ENCODE data around the gene DGCR2.
"Not testable (repeated sequence)": the region's sequence is repeated elsewhere in the genome, so short reads cannot be mapped to it uniquely, and the experiment has no call there.

The DGCR2 gene

DNA sequence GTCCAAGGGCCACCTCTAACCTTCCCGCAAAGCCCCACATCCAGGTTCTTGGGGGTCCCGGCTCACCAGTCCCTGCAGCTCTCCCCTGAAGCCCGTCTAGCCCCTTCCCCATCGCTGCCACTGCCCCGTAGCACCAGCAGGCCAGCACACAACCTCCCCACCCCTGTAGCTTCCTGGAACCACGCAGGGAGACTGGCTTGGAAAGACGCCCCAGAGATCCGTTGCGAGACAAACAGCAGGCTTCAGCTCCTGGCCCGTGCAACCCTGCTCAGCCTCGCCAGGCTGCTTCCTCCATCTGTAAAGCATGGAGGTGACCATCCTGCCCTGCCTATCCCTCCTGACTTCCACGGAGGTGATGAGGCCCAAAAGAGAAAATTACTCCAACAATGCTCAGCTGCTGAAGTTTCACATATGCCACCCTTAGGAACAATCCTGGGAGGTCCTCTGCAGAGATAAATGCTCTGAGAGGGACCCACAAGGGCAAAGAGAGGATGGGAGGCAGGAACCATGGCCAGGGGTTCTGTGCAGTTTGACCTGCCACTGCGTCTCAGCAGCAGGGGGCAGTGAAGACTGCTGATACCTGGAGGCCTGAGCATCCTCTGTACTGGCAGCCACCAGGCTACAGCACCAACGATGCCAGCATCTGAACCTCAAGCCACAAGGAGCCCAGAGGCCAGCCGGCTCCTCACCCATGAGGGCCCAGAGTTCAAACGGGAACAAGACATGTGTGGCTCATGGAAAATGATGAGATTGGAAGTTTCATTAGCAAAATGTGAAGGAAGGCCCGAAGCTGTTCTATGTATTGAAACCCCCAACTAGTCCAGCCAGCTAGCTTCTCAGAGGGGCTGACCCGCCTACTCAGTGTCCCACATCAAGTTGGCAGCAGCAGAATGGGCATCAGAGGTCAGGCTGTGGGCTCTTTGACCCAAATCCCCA is 16.1 kb downstream of the DGCR2 start:
- no peak for DNase-seq

DNA sequence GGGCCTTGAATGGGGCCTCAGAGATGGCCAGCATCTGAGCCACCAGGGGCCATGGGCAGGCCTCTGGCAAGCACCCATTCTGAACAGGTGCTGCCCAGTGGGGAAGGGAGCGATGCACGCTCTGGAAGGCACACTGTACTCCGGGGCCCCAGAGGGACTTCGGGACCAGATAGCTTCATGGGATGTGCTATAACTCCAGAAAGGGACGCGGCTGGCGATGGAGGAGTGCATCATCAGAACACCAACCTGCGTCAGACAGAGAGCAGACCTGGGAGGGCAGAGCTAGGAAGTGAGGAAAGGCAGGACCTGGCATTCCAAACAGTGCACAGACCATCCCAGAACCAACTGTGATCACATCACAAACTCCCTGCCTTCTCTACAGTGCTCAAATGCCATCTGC is 16.8 kb downstream of the DGCR2 start:
- DNase-seq: no peak

DNA sequence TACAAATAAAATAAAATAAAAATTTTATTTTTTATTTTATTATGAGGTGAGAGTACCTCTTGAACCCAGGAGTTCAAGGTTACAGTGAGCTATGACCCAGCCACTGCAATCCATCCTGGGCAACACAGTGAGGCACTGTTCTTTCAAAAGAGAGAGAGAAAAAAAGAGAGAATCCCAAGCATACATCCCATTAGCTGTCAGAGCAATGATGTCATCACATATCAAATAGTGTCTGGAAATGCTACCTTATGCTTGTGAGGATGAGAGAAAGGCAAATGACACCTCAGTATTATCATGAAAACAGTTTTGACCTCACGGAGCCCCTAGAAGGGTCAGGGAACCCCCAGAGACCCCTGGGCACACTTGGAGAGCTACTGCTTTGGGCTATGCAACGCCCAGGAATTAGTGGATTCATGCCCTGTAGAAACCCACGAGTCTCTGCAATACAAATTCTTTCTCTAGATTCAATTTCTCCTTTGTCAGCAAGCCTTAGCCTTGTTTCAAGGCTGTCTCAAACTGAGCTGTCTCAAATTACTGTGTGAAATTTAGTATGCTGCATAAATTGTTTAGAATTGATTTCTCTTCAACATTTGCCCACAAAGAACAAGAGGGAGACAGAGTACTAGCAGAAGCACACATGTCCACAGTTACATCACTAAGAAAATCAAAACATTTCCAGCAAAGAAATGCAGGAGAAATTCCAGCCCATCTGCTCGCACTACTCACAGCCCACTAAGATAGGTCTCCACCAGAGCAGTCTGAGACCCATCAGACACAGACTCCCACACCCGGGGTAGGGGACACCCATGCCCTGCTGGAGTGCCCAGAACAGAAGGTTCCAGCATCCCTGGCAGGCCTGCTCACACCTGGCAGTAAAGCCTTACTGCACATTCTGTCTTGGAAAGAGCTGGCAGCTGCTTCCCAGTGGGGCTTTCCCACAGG is 18.1 kb downstream of the DGCR2 start:
- DNase-seq: no peak

DNA sequence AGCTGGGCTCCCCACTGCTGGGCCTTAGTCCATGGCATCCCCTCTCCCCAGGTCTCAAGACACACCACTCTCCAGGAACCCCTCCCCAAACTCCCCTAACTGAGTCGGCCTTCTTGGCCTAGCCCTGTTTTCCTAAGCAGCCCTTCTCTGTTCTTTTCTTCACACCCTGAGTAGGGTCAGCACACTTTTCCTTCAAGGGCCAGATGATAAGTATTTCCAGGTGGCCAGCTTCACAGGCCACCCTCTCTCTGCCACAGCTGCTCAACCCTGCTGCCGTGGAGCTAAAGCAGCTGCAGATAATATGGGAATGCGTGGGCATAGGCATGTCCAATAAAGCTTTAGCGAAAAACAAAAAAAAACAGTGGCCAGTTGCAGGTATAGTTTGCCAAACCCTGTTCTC is 24.1 kb downstream of the DGCR2 start:
- DNase-seq: no peak

DNA sequence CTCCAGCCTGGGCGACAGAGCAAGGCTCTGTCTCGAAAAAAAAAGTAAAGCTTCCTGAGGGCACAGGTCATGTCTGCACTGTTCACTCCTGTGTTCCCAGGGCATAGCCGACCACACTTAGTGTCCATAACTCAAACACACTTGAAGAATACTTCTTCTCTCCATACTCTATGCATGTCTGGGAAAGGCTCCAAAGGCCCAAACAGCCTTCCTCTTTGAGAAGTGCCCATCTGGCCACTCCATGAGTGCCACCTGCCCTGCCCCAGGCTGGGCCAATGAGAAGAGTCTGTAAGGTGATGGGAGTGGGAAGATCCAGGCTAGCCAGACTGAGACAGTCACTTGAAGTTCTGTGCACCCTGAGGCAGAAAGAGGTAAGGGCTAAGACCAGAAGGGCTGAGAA is 24.7 kb downstream of the DGCR2 start:
- DNase-seq: no peak

DNA sequence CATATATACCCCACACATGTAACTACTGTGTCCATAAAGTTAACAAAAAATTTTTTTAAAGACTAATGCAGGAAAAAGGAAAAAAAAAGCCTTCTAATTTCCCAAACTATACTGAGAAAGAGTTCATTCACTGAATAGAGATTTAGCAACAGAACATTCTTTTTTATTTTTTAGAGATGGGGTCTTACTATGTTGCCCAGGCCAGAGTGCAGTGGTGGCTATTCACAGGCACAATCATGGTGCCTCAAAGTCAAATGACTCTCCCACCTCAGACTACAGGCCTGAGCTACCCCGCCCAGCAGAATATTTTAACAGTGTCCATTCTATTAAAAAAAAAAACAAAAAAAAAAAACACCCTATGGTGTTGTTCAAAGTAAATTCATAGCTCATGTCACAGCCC is 25.7 kb downstream of the DGCR2 start:
- DNase-seq: no peak

DNA sequence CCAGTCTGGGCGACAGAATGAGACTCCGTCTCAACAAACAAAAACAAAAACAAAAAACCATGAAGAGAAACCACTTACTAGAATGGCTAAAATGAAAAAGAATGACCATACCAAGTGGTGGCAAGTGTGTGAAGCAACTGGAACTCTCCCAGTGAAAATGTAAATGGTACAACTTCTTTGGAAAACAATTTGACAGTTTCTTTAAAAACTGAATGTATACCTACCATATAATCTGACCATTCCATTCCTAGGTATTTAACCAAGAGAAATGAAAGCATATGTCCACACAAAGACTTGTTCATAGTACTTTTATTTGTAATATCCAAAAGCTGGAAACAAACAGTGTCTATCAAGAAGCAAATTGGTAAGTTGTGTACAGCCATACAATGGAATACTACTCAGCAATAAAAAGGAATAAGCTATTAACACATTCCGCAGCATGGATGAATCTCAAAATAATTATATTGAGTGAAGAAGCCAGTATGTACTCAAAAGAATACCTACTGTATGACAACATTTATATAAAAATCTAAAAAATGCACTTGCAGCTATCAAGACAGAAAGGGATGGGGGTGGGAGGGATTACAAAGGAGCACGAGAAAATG is 27.7 kb downstream of the DGCR2 start:
- DNase-seq: no peak

DNA sequence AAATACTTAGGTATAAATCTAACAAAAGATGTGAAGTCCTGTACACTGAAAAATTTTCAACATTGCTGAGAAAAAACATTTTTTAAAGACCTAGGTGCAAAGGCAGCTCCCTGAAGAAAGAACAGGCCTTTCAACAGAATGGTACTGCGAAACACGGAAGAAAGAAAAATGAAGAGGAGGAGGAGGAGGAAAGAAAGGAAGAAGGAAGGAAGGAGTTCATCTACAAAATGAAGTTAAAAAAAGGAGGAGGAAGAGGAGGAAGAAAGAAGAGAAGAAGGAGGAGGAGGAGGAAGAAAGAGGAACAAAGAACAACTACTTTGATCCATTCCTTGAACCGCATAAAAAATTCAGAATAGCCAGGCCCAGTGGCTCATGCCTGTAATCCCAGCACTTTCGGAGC is 29.5 kb downstream of the DGCR2 start:
- DNase-seq: no peak

DNA sequence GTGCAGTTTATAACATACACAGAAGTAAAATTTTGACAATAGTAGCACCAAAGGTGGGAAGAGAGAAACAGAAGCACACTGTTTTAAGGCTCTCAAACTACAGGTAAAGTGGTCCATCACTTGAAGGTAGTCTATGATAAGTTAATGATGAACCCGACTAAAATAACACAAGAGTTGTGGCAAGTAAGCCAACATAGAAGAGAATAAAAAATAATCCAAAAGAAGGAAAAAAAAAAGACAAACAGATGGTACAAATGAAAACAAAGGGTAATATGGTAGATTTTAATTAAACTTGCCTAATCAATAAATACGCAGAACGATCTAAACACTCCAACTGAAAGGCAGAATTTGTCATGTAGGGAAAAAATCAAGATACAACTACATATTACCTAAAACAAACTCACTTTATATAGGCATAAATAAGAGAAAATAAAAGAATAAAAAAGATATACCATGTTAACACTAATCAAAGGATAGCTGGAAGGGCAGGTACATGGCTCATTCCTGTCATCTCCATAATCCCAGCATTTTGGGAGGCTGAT is 31.6 kb downstream of the DGCR2 start:
- DNase-seq: no peak

DNA sequence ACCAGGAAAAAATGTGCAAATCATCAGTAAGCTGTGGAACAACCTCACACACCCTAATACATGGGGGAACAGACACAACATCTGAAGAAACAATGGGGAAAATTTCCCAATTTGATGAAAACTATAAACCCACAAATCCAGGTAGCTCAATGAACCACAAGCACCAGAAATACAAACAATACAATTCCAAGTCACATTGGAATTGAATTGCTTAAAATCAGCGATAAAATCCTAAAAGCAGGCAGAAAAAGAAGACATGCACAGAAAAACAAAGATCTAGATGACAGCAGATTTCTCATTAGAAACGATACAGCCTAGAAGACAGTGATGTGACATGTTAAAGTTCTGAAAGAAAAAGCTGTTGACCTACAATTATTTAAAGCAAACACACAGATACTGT is 32.0 kb downstream of the DGCR2 start:
- no peak for DNase-seq

DNA sequence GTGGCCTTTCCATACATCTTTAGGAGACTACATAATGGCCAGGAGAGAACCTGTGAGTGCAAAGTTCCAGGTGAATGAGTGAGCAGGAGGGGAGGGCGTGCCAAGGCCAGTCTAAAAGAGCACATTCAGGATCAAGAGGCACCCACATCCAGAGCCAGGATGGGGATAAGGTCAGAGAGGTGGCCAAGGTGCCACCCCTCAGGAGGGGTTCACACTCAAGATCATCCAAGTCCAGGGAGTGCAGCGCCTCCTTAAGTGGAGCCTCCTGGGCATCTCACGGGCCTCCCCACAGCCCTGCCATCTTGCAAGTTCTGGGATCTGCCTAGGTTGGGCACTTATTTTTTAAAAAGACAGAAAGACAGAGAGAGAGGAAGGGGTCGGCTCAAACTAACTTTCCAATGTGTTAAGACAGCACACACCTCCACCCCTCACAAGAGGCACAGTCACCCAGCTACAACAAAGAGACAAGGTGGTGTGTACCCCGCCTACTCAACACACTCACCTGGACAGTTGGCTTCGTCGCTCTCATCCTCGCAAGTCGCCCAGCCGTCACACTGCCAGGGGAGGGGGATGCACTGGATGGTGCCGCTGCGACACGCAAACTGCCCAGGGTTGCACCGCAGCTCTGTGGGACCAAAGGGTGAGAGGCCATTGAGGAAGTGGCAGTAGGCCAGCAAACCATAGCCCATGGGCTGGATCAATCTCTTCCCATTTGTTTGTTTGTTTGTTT is 33.2 kb downstream of the DGCR2 start:
- no peak for DNase-seq

DNA sequence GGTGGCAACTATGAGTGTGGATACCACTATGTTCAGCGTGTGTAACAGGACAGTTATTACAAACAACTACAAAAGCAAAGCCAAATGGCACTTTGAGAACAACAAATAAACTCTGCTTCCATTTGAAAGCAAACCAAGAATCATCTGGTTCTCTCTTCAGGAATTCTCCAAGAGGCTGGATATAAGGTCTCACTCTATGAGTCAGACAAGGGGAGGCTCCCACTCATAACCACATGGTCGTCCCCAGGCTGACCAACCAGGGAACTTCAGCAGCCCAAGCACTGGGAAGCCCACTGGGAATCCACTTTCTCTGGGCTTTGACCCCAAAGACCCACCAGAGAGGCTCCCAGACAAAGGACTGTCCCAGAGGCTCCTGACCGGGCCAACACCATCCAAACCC is 35.3 kb downstream of the DGCR2 start:
- DNase-seq: no peak

DNA sequence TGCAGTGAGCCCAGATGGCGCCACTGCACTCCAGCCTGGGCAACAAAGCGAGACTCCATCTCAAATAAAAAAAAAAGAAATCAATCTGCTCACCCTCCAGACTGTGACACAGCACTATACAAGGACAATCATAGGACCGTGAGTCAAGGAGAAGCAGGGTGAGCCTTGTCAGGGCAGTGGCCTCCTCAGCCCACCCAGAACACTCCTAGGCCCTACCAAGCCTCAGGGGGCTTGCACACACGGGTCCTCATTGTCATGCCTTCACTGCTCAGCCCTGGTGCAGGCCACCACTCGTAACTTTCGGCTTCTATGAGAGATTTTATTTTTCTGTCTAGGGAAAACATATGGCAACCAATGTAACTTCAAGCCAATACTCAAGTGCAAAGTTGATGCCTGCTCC is 35.8 kb downstream of the DGCR2 start:
- DNase-seq: no peak

DNA sequence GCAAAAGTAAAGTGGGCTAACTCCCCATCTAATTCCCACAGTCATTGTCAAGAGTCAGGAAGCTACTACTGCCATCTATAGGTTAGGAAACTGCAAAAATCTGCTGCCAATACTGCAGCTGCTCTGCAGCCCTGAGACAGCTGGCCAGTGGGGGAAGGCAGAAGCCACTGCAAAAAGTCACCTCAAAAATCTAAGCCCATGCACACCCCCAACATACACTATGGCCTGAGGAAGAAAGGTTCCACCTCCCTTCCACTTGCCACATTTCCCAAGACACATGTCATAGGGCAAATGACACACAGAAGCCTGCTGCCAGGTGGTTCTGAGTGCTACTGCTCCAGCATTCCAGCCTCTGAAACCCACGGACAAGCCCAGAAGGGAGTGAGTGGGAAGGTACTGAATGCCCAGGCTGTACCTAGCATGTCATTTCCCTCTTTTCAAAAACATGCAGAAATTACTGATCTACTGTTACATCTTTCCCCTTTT is 36.9 kb downstream of the DGCR2 start:
- peak; percentile 60 for DNase-seq

DNA sequence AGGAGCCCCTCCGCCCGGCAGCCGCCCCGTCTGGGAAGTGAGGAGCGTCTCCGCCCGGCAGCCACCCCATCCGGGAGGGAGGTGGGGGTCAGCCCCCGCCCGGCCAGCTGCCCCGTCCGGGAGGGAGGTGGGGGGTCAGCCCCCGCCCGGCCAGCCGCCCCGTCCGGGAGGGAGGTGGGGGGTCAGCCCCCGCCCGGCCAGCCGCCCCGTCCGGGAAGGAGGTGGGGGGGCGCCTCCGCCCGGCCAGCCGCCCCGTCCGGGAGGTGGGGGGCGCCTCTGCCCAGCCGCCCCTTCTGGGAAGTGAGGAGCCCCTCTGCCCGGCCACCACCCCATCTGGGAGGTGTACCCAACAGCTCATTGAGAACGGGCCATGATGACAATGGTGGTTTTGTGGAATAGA is 37.6 kb downstream of the DGCR2 start:
- not testable (repeated sequence) for DNase-seq

DNA sequence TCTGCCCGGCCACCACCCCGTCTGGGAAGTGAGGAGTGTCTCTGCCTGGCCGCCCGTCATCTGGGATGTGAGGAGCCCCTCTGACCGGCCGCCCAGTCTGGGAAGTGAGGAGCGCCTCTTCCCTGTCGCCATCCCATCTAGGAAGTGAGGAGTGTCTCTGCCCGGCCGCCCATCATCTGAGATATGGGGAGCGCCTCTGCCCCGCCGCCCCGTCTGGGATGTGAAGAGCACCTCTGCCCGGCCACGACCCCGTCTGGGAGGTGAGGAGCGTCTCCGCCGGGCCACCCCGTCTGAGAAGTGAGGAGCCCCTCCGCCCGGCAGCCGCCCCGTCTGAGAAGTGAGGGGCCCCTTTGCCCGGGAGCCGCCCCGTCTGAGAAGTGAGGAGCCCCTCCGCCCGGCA is 38.1 kb downstream of the DGCR2 start:
- DNase-seq: not testable (repeated sequence)

DNA sequence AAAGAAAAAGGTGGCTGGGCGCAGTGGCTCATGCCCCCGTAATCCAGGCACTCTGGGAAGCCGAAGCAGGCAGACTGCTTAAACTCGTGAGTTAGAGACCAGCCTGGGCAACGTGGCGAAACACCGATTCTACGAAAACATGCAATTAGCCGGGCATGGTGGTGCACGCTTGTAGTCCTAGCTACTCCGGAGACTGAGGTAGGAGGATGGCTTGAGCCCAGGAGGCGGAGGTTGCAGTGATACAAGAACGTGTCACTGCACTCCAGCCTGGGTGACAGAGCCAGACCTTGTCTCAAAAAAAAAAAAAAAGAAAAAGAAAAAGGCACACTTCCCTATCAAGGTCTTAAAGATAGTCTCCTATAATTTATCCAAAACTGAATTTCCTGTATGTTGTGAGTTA is 39.4 kb downstream of the DGCR2 start:
- DNase-seq: no peak

DNA sequence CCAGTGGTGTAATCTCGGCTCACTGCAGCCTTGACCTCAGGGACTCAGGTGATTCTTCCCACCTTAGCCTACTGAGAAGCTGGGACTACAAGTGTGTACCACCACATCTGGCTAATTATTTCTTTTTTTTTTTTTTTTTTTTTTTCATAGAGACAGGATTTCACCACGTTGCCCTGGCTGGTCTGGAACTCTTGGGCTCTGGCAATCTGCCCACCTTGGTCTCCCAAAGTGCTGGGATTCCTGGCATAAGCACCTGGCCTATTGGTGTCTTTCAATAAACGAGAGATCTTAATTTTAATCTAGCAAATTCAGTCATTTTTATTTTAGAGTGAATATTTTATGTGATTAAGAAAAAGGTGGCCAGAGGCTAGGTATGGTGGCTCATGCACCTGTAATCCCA is 40.1 kb downstream of the DGCR2 start:
- DNase-seq: no peak

DNA sequence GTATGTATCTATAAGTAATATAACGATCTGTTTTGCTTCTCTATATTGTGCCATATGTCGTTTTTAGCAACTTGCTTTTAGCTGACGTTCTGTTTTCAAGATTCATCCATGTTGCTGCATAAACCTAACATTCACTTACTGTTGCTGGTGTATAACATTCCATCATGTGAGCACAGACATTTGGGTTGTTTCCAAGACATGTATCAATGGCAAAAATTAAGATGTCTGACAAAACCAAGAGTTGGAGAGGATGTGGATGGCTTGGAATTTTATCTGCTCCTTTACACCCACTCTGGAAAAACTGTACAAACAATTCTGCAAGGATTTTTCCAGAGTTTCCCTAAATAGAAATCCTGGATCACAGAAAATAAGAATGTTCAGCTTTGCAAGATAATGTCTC is 40.9 kb downstream of the DGCR2 start:
- DNase-seq: no peak

DNA sequence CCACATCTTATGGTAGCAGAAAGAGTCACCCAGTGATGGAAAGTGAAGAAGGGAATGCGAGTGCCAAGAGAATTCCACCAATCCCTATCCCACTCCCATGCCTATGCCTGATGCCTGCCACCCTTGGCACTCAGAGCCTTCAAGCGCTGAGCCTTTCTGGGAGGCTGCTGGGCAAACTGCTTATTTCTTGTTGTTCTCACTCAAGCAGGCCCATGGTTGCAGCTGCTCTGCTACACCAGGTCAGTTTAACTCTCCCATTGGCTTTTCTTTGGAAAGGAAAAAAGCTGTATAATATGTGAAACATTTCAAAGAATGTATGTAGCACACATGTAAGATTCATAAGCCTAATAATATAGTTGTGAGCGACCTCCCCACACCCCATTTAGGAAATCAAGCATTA is 41.4 kb downstream of the DGCR2 start:
- DNase-seq: no peak

DNA sequence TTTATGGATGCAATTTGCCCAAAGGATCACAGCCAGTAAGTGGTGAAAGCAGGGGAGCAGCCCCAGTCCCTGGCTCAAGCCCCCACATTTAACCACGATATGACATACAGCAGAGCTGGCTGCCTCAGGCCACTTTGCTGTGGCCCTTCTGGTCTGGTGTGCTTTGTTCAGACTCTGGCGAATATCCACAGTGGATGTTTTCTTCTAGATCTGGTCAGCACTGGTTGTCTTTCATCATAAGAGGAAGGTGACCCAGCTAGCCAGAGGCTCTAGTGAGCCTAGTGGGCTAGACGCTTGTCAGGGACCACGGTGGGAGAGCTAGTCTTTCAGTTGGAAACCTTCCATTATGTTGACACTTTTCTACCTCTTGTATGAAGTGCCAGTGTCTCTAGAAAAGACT is 42.5 kb downstream of the DGCR2 start:
- DNase-seq: no peak

DNA sequence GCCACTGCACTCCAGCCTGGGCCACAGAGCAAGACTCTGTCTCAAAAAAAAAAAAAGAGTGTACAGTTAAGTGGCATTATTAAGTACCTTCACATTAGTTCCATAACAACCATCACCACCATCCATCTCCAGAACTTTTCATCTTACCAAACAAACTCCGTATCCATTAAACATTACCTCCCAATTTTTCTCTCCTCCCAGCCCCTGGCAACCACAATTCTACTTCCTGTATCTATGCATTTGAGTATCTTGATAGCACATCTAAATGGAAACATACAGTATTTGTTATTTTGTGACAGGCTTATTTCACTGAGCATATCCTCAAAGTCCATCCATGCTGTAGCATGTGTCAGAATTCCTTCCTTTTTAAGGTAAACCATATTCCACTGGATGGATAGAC is 46.8 kb downstream of the DGCR2 start:
- no peak for DNase-seq

All from MV-4-11 (cell line).